ENCODE measurements around the gene PRR20C. TPM values are rescaled to one million over a fixed set of nuclear protein-coding genes. Genes with fewer than 3 reads are reported as not detected.
"Not testable (repeated sequence)": the region's sequence is repeated elsewhere in the genome, so short reads cannot be mapped to it uniquely, and the experiment has no call there.

Gene PRR20C
- total and polyA plus RNA-seq, 2 donors (not counting 1 experiment from before 2014, with no cell fraction given): not detected

GRCh38 chr13:57138988-57139387, 14.9 kb upstream of the PRR20C start:
- H3K27me3 ChIP-seq (ENCODE audit: control insufficient read depth, insufficient read depth, low read length): no peaks in the 10 kb centered on the region
- no peak for TF ChIP-seq CTCF (conservative IDR thresholded peaks at IDR 0.05 in 1 of 2, IDR thresholded peaks at IDR 0.05 in 1 of 2; ENCODE audit: low read depth in 1 of 2, low read length in 2 of 2)
- TF ChIP-seq EZH2 (IDR thresholded peaks at IDR 0.05; ENCODE audit: low read length, missing control alignments): no peak
- no peak for DNase-seq (ENCODE audit: low read depth in 2 of 2)

GRCh38 chr13:57139781-57140180, 14.1 kb upstream of the PRR20C start:
- H3K9ac ChIP-seq (ENCODE audit: insufficient read depth, low read length); H3K4me3 ChIP-seq (replicated peaks in 1 of 4; ENCODE audit: control extremely low read depth in 1 of 4, insufficient read depth in 1 of 4, low read depth in 3 of 4, low read length in 4 of 4); H2AFZ ChIP-seq (ENCODE audit: low read length); H3K36me3 ChIP-seq (ENCODE audit: control insufficient read depth, insufficient read depth, low read length); H3K79me2 ChIP-seq (ENCODE audit: control insufficient read depth, insufficient read depth, low read length); H3K27me3 ChIP-seq (ENCODE audit: control insufficient read depth, insufficient read depth, low read length); H3K9me3 ChIP-seq (ENCODE audit: control insufficient read depth, insufficient read depth, low read depth, low read length); DNase-seq (ENCODE audit: low read depth in 2 of 2); H4K20me1 ChIP-seq (ENCODE audit: control insufficient read depth, extremely low read depth, insufficient read depth, low read length); H3K27ac ChIP-seq (ENCODE audit: insufficient read depth, low read length); H3K4me2 ChIP-seq (ENCODE audit: extremely low read depth, insufficient read depth, low read length); H3K4me1 ChIP-seq (ENCODE audit: control insufficient read depth, extremely low read depth, insufficient read depth, low read length): not testable (repeated sequence)

More at GRCh38 chr13:57138988-57139387, 14.9 kb upstream of the PRR20C start:
- Histone ChIP-seq H3K4me1 (ENCODE audit: control insufficient read depth, extremely low read depth, insufficient read depth, low read length) (no peaks in the 10 kb centered on the region), H3K36me3 (ENCODE audit: control insufficient read depth, insufficient read depth, low read length) (no peaks in the 10 kb centered on the region), H3K9me3 (ENCODE audit: control insufficient read depth, insufficient read depth, low read depth, low read length) (no peaks in the 10 kb centered on the region), H4K20me1 (ENCODE audit: control insufficient read depth, extremely low read depth, insufficient read depth, low read length) (no peaks in the 10 kb centered on the region), H2AFZ (ENCODE audit: low read length) (no peak overlapping the region), H3K4me2 (ENCODE audit: extremely low read depth, insufficient read depth, low read length) (no peak overlapping the region), H3K27ac (ENCODE audit: insufficient read depth, low read length) (no peak overlapping the region), H3K79me2 (ENCODE audit: control insufficient read depth, insufficient read depth, low read length) (no peaks in the 10 kb centered on the region), H3K4me3 (replicated peaks in 1 of 4; ENCODE audit: control extremely low read depth in 1 of 4, insufficient read depth in 1 of 4, low read depth in 3 of 4, low read length in 4 of 4) (no peak overlapping the region), H3K9ac (ENCODE audit: insufficient read depth, low read length) (no peak overlapping the region)

GRCh38 chr13:57140235-57140968, 13.5 kb upstream of the PRR20C start, which contains the start of gene PRR20A:
Gene PRR20A (plus strand): TSS chr13:57140918. CDS start chr13:57141305, 387 bp downstream.
- H3K36me3 ChIP-seq (ENCODE audit: control insufficient read depth, insufficient read depth, low read length); H3K27me3 ChIP-seq (ENCODE audit: control insufficient read depth, insufficient read depth, low read length); H3K9ac ChIP-seq (ENCODE audit: insufficient read depth, low read length); DNase-seq (ENCODE audit: low read depth in 2 of 2); H3K4me3 ChIP-seq (replicated peaks in 1 of 4; ENCODE audit: control extremely low read depth in 1 of 4, insufficient read depth in 1 of 4, low read depth in 3 of 4, low read length in 4 of 4); H3K9me3 ChIP-seq (ENCODE audit: control insufficient read depth, insufficient read depth, low read depth, low read length); H3K4me1 ChIP-seq (ENCODE audit: control insufficient read depth, extremely low read depth, insufficient read depth, low read length); H3K4me2 ChIP-seq (ENCODE audit: extremely low read depth, insufficient read depth, low read length); H3K79me2 ChIP-seq (ENCODE audit: control insufficient read depth, insufficient read depth, low read length); H4K20me1 ChIP-seq (ENCODE audit: control insufficient read depth, extremely low read depth, insufficient read depth, low read length); H3K27ac ChIP-seq (ENCODE audit: insufficient read depth, low read length); H2AFZ ChIP-seq (ENCODE audit: low read length): not testable (repeated sequence)

GRCh38 chr13:57147188-57147587, 6.7 kb upstream of the PRR20C start, which contains the start of gene PRR20B:
Gene PRR20B (plus strand): TSS chr13:57147488. CDS start chr13:57147875, 387 bp downstream.
- not testable (repeated sequence) for H3K4me1 ChIP-seq (ENCODE audit: control insufficient read depth, extremely low read depth, insufficient read depth, low read length); H3K36me3 ChIP-seq (ENCODE audit: control insufficient read depth, insufficient read depth, low read length); H3K4me2 ChIP-seq (ENCODE audit: extremely low read depth, insufficient read depth, low read length); H3K27me3 ChIP-seq (ENCODE audit: control insufficient read depth, insufficient read depth, low read length); H3K9ac ChIP-seq (ENCODE audit: insufficient read depth, low read length); H2AFZ ChIP-seq (ENCODE audit: low read length); H4K20me1 ChIP-seq (ENCODE audit: control insufficient read depth, extremely low read depth, insufficient read depth, low read length); DNase-seq (ENCODE audit: low read depth in 2 of 2); H3K79me2 ChIP-seq (ENCODE audit: control insufficient read depth, insufficient read depth, low read length); H3K27ac ChIP-seq (ENCODE audit: insufficient read depth, low read length); H3K9me3 ChIP-seq (ENCODE audit: control insufficient read depth, insufficient read depth, low read depth, low read length); H3K4me3 ChIP-seq (replicated peaks in 1 of 4; ENCODE audit: control extremely low read depth in 1 of 4, insufficient read depth in 1 of 4, low read depth in 3 of 4, low read length in 4 of 4)

- not testable (repeated sequence) for H3K9me3 ChIP-seq (ENCODE audit: control insufficient read depth, insufficient read depth, low read depth, low read length)
Measured at GRCh38 chr13:57148106-57148505, 5.8 kb upstream of the PRR20C start.

GRCh38 chr13:57160332-57160731, 6.5 kb downstream of the PRR20C start, which contains the start of gene PRR20D:
Gene PRR20D (plus strand): TSS chr13:57160632. CDS start chr13:57161019, 387 bp downstream.
- not testable (repeated sequence) for H3K9ac ChIP-seq (ENCODE audit: insufficient read depth, low read length); H4K20me1 ChIP-seq (ENCODE audit: control insufficient read depth, extremely low read depth, insufficient read depth, low read length); DNase-seq (ENCODE audit: low read depth in 2 of 2); H3K36me3 ChIP-seq (ENCODE audit: control insufficient read depth, insufficient read depth, low read length); H3K27ac ChIP-seq (ENCODE audit: insufficient read depth, low read length); H3K4me3 ChIP-seq (replicated peaks in 1 of 4; ENCODE audit: control extremely low read depth in 1 of 4, insufficient read depth in 1 of 4, low read depth in 3 of 4, low read length in 4 of 4); H3K9me3 ChIP-seq (ENCODE audit: control insufficient read depth, insufficient read depth, low read depth, low read length); H3K4me1 ChIP-seq (ENCODE audit: control insufficient read depth, extremely low read depth, insufficient read depth, low read length); H3K4me2 ChIP-seq (ENCODE audit: extremely low read depth, insufficient read depth, low read length); H3K79me2 ChIP-seq (ENCODE audit: control insufficient read depth, insufficient read depth, low read length); H2AFZ ChIP-seq (ENCODE audit: low read length); H3K27me3 ChIP-seq (ENCODE audit: control insufficient read depth, insufficient read depth, low read length)

More at GRCh38 chr13:57148106-57148505, 5.8 kb upstream of the PRR20C start:
- DNase-seq (ENCODE audit: low read depth in 2 of 2); H3K36me3 ChIP-seq (ENCODE audit: control insufficient read depth, insufficient read depth, low read length); H3K4me1 ChIP-seq (ENCODE audit: control insufficient read depth, extremely low read depth, insufficient read depth, low read length); H2AFZ ChIP-seq (ENCODE audit: low read length); H3K27ac ChIP-seq (ENCODE audit: insufficient read depth, low read length); H3K4me2 ChIP-seq (ENCODE audit: extremely low read depth, insufficient read depth, low read length); H3K4me3 ChIP-seq (replicated peaks in 1 of 4; ENCODE audit: control extremely low read depth in 1 of 4, insufficient read depth in 1 of 4, low read depth in 3 of 4, low read length in 4 of 4); H3K9ac ChIP-seq (ENCODE audit: insufficient read depth, low read length); H3K27me3 ChIP-seq (ENCODE audit: control insufficient read depth, insufficient read depth, low read length); H4K20me1 ChIP-seq (ENCODE audit: control insufficient read depth, extremely low read depth, insufficient read depth, low read length); H3K79me2 ChIP-seq (ENCODE audit: control insufficient read depth, insufficient read depth, low read length): not testable (repeated sequence)
